DOHH2 (cell line): ENCODE results near the gene SLFN14.

Experiments used
- H3F3A ChIP-seq: fragments of 200-600 bp; sonication (generic), shearing (Covaris generic); 2 replicates; pipeline ENCODE4 v1.6.0; 2016; ENCODE audit warnings: antibody characterized with exemption, mild to moderate bottlenecking; ENCODE audit not compliant: control insufficient read depth, insufficient read depth
- H3K27ac ChIP-seq: fragments of 200-600 bp; sonication (generic); 2 replicates; pipeline ENCODE4 v1.5.1; 2014; ENCODE audit warnings: low read depth, mild to moderate bottlenecking, low read length, moderate library complexity
- H3K27me3 ChIP-seq: fragments of 200-600 bp; sonication (generic); 2 replicates; pipeline ENCODE4 v1.6.1; 2014; ENCODE audit warnings: mild to moderate bottlenecking, low read length, mixed read lengths; ENCODE audit not compliant: control insufficient read depth
- H3K36me3 ChIP-seq: fragments of 200-600 bp; sonication (generic); 2 replicates; pipeline ENCODE4 v1.6.1; 2014; ENCODE audit warnings: mild to moderate bottlenecking, low read length, moderate library complexity, mixed read lengths; ENCODE audit not compliant: control insufficient read depth
- H3K4me1 ChIP-seq: fragments of 200-600 bp; sonication (generic); 2 replicates; pipeline ENCODE4 v1.6.1; 2014; ENCODE audit warnings: mild to moderate bottlenecking, low read length, mixed read lengths; ENCODE audit not compliant: control insufficient read depth
- H3K4me2 ChIP-seq: fragments of 200-600 bp; sonication (generic); 2 replicates; pipeline ENCODE4 v1.6.0; 2014; ENCODE audit warnings: mild to moderate bottlenecking, low read length, moderate library complexity
- H3K4me3 ChIP-seq: fragments of 200-600 bp; sonication (generic); 2 replicates; pipeline ENCODE4 v1.5.1; 2014; ENCODE audit warnings: mild to moderate bottlenecking, low read length, mixed read lengths
- H3K79me2 ChIP-seq: fragments of 200-600 bp; sonication (generic); 2 replicates; pipeline ENCODE4 v1.6.1; 2014; ENCODE audit warnings: mild to moderate bottlenecking, low read length, mixed read lengths; ENCODE audit not compliant: control insufficient read depth
- H3K9me2 ChIP-seq: fragments of 200-600 bp; sonication (generic); replicated peaks from 2 replicates; pipeline ENCODE4 v1.6.1; 2014; ENCODE audit warnings: mild to moderate bottlenecking, low read length, mixed read lengths; ENCODE audit not compliant: control insufficient read depth
- H3K9me3 ChIP-seq: fragments of 200-600 bp; sonication (generic); 2 replicates; pipeline ENCODE4 v1.6.1; 2014; ENCODE audit warnings: antibody characterized with exemption, low read length, mixed read lengths; ENCODE audit not compliant: control insufficient read depth, insufficient read depth
- H4K20me1 ChIP-seq: fragments of 200-600 bp; sonication (generic); 2 replicates; pipeline ENCODE4 v1.6.0; 2014; ENCODE audit warnings: low read depth, mild to moderate bottlenecking, antibody characterized with exemption, low read length, moderate library complexity; ENCODE audit not compliant: control insufficient read depth, insufficient read depth
- CTCF ChIP-seq: fragments of 200-600 bp; sonication (generic); IDR thresholded peaks from one replicate; pipeline ENCODE4 v1.5.1; 2014; ENCODE audit warnings: antibody characterized with exemption, mild to moderate bottlenecking, low read depth, low read length; ENCODE audit not compliant: poor library complexity, severe bottlenecking
- EZH2phosphoT487 ChIP-seq: fragments of 200-600 bp; sonication (generic); IDR thresholded peaks from 2 replicates; pipeline ENCODE4 v1.6.1; 2017; ENCODE audit warnings: borderline replicate concordance, mild to moderate bottlenecking, antibody characterized with exemption, low read length, moderate library complexity, mixed read lengths

The SLFN14 gene

DNA sequence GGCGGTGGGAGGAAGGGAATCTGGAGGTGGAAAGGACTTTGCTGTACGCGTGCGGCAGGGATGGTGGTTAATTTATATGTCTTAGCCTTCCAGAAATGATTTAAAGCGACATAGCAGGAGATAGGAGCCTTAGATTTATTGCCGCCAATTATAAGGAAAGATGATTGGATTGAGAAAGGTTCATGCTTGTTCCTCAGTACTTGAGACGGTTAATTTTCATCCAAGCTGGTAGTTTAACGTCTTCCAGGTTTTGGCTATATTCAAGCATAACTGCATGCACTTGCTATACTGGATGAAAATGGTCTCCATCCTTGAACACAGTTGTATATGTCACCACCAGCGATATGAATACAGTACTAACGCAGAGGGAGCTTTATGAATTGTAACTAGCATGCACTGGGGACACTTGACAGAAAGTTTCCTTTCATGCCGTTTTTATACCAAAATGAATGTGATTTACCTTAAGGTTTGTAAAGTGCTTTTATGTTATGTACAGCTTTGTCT lies 18.4 kb upstream of the SLFN14 start:
- Histone ChIP-seq H3K36me3 (peaks cover 22% of the 10 kb centered on the region), H3K27ac (peak overlapping the region; percentile 67), H3K9me3 (no peaks in the 10 kb centered on the region)

GRCh38 chr17:35578197-35578928 lies 17.7 kb upstream of the SLFN14 start, which contains the start of gene PEX12:
PEX12 (minus strand) TSS chr17:35578571; CDS start chr17:35578021, 550 bp downstream.
- peaks cover 22% of the 10 kb centered on the region; the same call in 1 of the 2 replicates for H3F3A ChIP-seq
- H3K9me2 ChIP-seq: no peaks in the 10 kb centered on the region
- H3K27ac ChIP-seq: peak within 1 kb of the TSS; percentile 67
- no peaks in the 10 kb centered on the region for H3K9me3 ChIP-seq
- H4K20me1 ChIP-seq: no peaks in the 10 kb centered on the region
- H3K4me1 ChIP-seq: peaks cover 26% of the 10 kb centered on the region
- peak within 1 kb of the TSS; percentile 86 for H3K4me2 ChIP-seq
- H3K79me2 ChIP-seq: peaks cover 15% of the 10 kb centered on the region
- no peak for TF ChIP-seq CTCF
- TF ChIP-seq EZH2phosphoT487: no peak
- peaks cover 28% of the 10 kb centered on the region for H3K36me3 ChIP-seq
- H3K4me3 ChIP-seq: peak within 1 kb of the TSS; percentile 95
- no peaks in the 10 kb centered on the region for H3K27me3 ChIP-seq

More for the DNA sequence above, 18.4 kb upstream of the SLFN14 start:
- H3K4me2 ChIP-seq: peak overlapping the region; percentile 86
- H3F3A ChIP-seq: peaks cover 22% of the 10 kb centered on the region; the same call in 1 of the 2 replicates
- H3K4me1 ChIP-seq: peaks cover 26% of the 10 kb centered on the region
- H3K9me2 ChIP-seq: no peaks in the 10 kb centered on the region
- no peaks in the 10 kb centered on the region; the same call in 1 of the 2 replicates for H3K27me3 ChIP-seq
- H4K20me1 ChIP-seq: no peaks in the 10 kb centered on the region
- H3K79me2 ChIP-seq: peaks cover 15% of the 10 kb centered on the region
- H3K4me3 ChIP-seq: peak overlapping the region; percentile 95
- TF ChIP-seq EZH2phosphoT487 (no peak), CTCF (no peak)

GRCh38 chr17:35577830-35578196 lies 17.2 kb upstream of the SLFN14 start:
- H3K27me3 ChIP-seq: no peaks in the 10 kb centered on the region
- peaks cover 29% of the 10 kb centered on the region for H3K36me3 ChIP-seq
- H3K9me3 ChIP-seq: no peaks in the 10 kb centered on the region
- peak overlapping the region; percentile 67 for H3K27ac ChIP-seq
- H4K20me1 ChIP-seq: no peaks in the 10 kb centered on the region
- H3F3A ChIP-seq: peaks cover 22% of the 10 kb centered on the region; the same call in 1 of the 2 replicates
- peaks cover 15% of the 10 kb centered on the region for H3K79me2 ChIP-seq
- TF ChIP-seq EZH2phosphoT487 (no peak), CTCF (no peak)
- peak overlapping the region; percentile 86 for H3K4me2 ChIP-seq
- H3K9me2 ChIP-seq: no peaks in the 10 kb centered on the region
- H3K4me1 ChIP-seq: peaks cover 26% of the 10 kb centered on the region
- peak overlapping the region; percentile 95 for H3K4me3 ChIP-seq
